Measurements from ENCODE around the gene SLC35A1. TPM values are rescaled to one million over a fixed set of nuclear protein-coding genes. Genes with fewer than 3 reads are reported as not detected.

Gene SLC35A1
- total RNA-seq, 6 donors from 2014 or later: 14.7 to 39.1 (median 29.9) TPM

- H3K36me3 ChIP-seq: peaks cover 18 to 95% (median 48%) of the 10 kb centered on the region in 4 donors
- H3K4me3 ChIP-seq: no peak overlapping the region
- no peaks in the 10 kb centered on the region for H3K9me3 ChIP-seq
- H3K27ac ChIP-seq: no peak overlapping the region
- no peaks in the 10 kb centered on the region for H3K27me3 ChIP-seq
- WGBS, 2 donors: 32 to 33% methylated on average over 2 of the region's 2 CpGs
- ATAC-seq (ENCODE audit: low FRiP score in 2 of 2) (no peak), DNase-seq (no peak)
- no peaks in the 10 kb centered on the region for H3K4me1 ChIP-seq
- TF ChIP-seq POLR2AphosphoS5 (IDR thresholded peaks at IDR 0.05) (no peak), EP300 (IDR thresholded peaks at IDR 0.05) (no peak), CTCF (IDR thresholded peaks at IDR 0.05) (no peak), POLR2A (IDR thresholded peaks at IDR 0.05) (no peak)
These were observed 42.1 kb downstream of the SLC35A1 start for GRCh38 chr6:87514831-87515230.

GRCh38 chr6:87518453-87518852, 45.7 kb downstream of the SLC35A1 start:
- H3K4me3 ChIP-seq: no peak overlapping the region
- DNase-seq: no peak
- peaks cover 13 to 78% (median 34%) of the 10 kb centered on the region in 4 donors for H3K36me3 ChIP-seq
- no peak for ATAC-seq (ENCODE audit: low FRiP score in 2 of 2)
- no peak overlapping the region for H3K27ac ChIP-seq
- 94% methylated on average over 6 to 8 of the region's 8 CpGs for WGBS, 2 donors
- H3K27me3 ChIP-seq: no peaks in the 10 kb centered on the region
- no peak for TF ChIP-seq POLR2AphosphoS5 (IDR thresholded peaks at IDR 0.05)
- TF ChIP-seq POLR2A (IDR thresholded peaks at IDR 0.05): no peak
- TF ChIP-seq EP300 (IDR thresholded peaks at IDR 0.05): no peak
- TF ChIP-seq CTCF (IDR thresholded peaks at IDR 0.05): no peak
- no peaks in the 10 kb centered on the region for H3K4me1 ChIP-seq
- H3K9me3 ChIP-seq: no peaks in the 10 kb centered on the region

GRCh38 chr6:87522686-87523085, 49.9 kb downstream of the SLC35A1 start:
- TF ChIP-seq CTCF (IDR thresholded peaks at IDR 0.05) (no peak), POLR2AphosphoS5 (IDR thresholded peaks at IDR 0.05) (no peak), EP300 (IDR thresholded peaks at IDR 0.05) (no peak), POLR2A (IDR thresholded peaks at IDR 0.05) (no peak)

GRCh38 chr6:87529221-87529620, 56.4 kb downstream of the SLC35A1 start:
- WGBS, 2 donors: 98 to 100% methylated on average over 1 of the region's 1 CpG
- peaks cover 0 to 49% (median 12%) of the 10 kb centered on the region in 4 donors for H3K36me3 ChIP-seq

More at GRCh38 chr6:87522686-87523085, 49.9 kb downstream of the SLC35A1 start:
- no peaks in the 10 kb centered on the region for H3K27me3 ChIP-seq
- DNase-seq (no peak), ATAC-seq (ENCODE audit: low FRiP score in 2 of 2) (no peak)
- WGBS, 2 donors: 79 to 96% methylated on average over 3 of the region's 3 CpGs
- no peak overlapping the region for H3K27ac ChIP-seq
- H3K4me1 ChIP-seq: no peaks in the 10 kb centered on the region
- H3K36me3 ChIP-seq: peaks cover 3 to 64% (median 22%) of the 10 kb centered on the region in 4 donors
- H3K4me3 ChIP-seq: no peak overlapping the region
- H3K9me3 ChIP-seq: no peaks in the 10 kb centered on the region

More at GRCh38 chr6:87529221-87529620, 56.4 kb downstream of the SLC35A1 start:
- no peak overlapping the region for H3K27ac ChIP-seq
- DNase-seq: no peak
- no peaks in the 10 kb centered on the region for H3K4me1 ChIP-seq
- H3K27me3 ChIP-seq: no peaks in the 10 kb centered on the region
- ATAC-seq (ENCODE audit: low FRiP score in 2 of 2): no peak
- TF ChIP-seq EP300 (IDR thresholded peaks at IDR 0.05): no peak
- TF ChIP-seq POLR2A (IDR thresholded peaks at IDR 0.05): no peak
- no peak for TF ChIP-seq POLR2AphosphoS5 (IDR thresholded peaks at IDR 0.05)
- TF ChIP-seq CTCF (IDR thresholded peaks at IDR 0.05): no peak
- no peak overlapping the region for H3K4me3 ChIP-seq
- no peaks in the 10 kb centered on the region for H3K9me3 ChIP-seq

Measured in upper lobe of left lung (tissue), 6 donors.